Psoas muscle (tissue), 8 donors: ENCODE data around the gene VWA5B1. TPM values are rescaled to one million over a fixed set of nuclear protein-coding genes. Genes with fewer than 3 reads are reported as not detected.
A peak's percentile ranks its signal among the peaks of the same experiment; 100 is the strongest.

Experiments used
- ATAC-seq, 4 donors: fragments of 200-7000 bp; cut with Tn5 transposase; one replicate each; pipeline ENCODE4 v1.9.1; 2020; ENCODE audit warnings: moderate library complexity in 3 of 4, mild to moderate bottlenecking in 2 of 4
- DNase-seq, 2 donors: peaks; one replicate each; pipeline ENCODE4 v3.0.0-alpha.2; 2020
- H3K27ac ChIP-seq: fragments of 200-600 bp; one replicate; pipeline ENCODE4 v1.8.0; 2022
- H3K27me3 ChIP-seq, 3 donors: fragments of 200-600 bp in 1 of 3; one replicate each; pipeline versions ENCODE4 v1.6.1 to v1.8.0; 2013 to 2022; ENCODE audit warnings: low read length in 2 of 3, mild to moderate bottlenecking in 2 of 3, moderate library complexity in 1 of 3; ENCODE audit not compliant: insufficient read depth in 3 of 3
- H3K36me3 ChIP-seq, 2 donors: fragments of 200-600 bp in 1 of 2; one replicate each; pipeline versions ENCODE4 v1.6.1 to v1.8.0; 2013 to 2022; ENCODE audit warnings: low read depth in 1 of 2, mild to moderate bottlenecking in 1 of 2, moderate library complexity in 1 of 2; ENCODE audit not compliant: insufficient read depth in 1 of 2
- H3K4me1 ChIP-seq: fragments of 200-600 bp; one replicate; pipeline ENCODE4 v1.8.0; 2022
- H3K4me3 ChIP-seq: fragments of 200-600 bp; one replicate; pipeline ENCODE4 v1.8.0; 2022; ENCODE audit warnings: mild to moderate bottlenecking
- H3K9me3 ChIP-seq: fragments of 200-600 bp; one replicate; pipeline ENCODE4 v1.8.0; 2022
- WGBS, 3 donors: extraction: QIAGEN DNeasy Blood & Tissue Kit; methylation state at CpG; one replicate each; pipeline versions ENCODE4 v1.1.6 to v1.1.7; 2013; 5-methylcytosine and 5-hydroxymethylcytosine counted together
- intact Hi-C, 2 donors: fragments of 100-400 bp; cut with DNase I; formaldehyde crosslinking; loops; one replicate each; pipeline versions ENCODE4 v1.11.0 to v1.14.2; 2022
- polyA plus RNA-seq, 3 donors: library from polyadenylated mRNA; stranded (reverse); fragments of 200-250 nt; gene quantifications; one replicate each; pipeline ENCODE4 v1.2.3, GENCODE V29; 2013
- total RNA-seq, 4 donors: library from RNA; stranded (reverse); fragmentation: NEBNext Ultra II Directional in 2 of 4; extraction: Animal tissue kit (Norgen Biotek cat#: 25700) in 2 of 4; gene quantifications; one replicate each; pipeline versions ENCODE4 v1.2.1 to v1.2.4, GENCODE V29; 2021 to 2023
- TF ChIP-seq, protein P1 (sequence below): fragments of 200-600 bp; IDR thresholded peaks from one replicate; pipeline ENCODE4 v1.8.0; 2022; ENCODE audit warnings: antibody characterized with exemption
- donor health status: healthy with polysubstance abuse.
- donor health status: DM: no; HTN: no; CAD: no; lungs with moderate emphysema.
- donor health status: Bipolar disorder and iron deficiency.
- donor health status: healthy.
- donor health status: DM: yes; HTN: yes; CAD: no.
- donor health status: DM: no; HTN: no; CAD: no.
- donor health status: DM: no; HTN: no; CAD: no.
- donor health status: DM: yes; HTN: yes; CAD: no.

The VWA5B1 gene
- total and polyA plus RNA-seq, 7 donors, result under 0.01 to 0.17 (median 0.12) TPM; not detected in 4

DNA sequence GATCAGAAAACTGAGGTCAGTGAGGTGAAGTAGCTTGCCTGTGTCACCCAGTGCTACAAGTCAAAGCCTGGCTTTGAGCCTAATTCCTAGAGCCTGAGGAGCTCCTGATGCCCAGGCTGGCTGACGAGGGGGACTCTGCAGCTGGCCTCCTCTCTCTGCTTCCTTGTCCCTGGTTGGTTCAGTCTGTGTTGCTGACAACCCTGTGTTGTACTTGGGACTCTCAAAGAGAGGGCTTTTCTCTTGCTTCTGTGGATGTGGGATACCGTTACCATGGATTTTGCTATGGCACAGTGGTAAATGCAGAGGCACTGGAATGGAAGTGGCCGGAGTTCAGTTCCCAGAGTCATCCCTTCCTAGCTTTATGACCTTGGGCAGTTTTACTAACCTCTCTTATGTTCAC, 8.0 kb downstream of the VWA5B1 start:
- ATAC-seq, result no peak
- H3K36me3 ChIP-seq, result no peaks in the 10 kb centered on the region
- H3K4me3 ChIP-seq, result no peak overlapping the region
- DNase-seq, result no peak
- intact Hi-C loops, result no loop called here
- TF ChIP-seq, protein P1, sequence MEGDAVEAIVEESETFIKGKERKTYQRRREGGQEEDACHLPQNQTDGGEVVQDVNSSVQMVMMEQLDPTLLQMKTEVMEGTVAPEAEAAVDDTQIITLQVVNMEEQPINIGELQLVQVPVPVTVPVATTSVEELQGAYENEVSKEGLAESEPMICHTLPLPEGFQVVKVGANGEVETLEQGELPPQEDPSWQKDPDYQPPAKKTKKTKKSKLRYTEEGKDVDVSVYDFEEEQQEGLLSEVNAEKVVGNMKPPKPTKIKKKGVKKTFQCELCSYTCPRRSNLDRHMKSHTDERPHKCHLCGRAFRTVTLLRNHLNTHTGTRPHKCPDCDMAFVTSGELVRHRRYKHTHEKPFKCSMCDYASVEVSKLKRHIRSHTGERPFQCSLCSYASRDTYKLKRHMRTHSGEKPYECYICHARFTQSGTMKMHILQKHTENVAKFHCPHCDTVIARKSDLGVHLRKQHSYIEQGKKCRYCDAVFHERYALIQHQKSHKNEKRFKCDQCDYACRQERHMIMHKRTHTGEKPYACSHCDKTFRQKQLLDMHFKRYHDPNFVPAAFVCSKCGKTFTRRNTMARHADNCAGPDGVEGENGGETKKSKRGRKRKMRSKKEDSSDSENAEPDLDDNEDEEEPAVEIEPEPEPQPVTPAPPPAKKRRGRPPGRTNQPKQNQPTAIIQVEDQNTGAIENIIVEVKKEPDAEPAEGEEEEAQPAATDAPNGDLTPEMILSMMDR, result no peak
- no peak overlapping the region for H3K27ac ChIP-seq
- 76 to 83% (median 79%) methylated on average over 3 of the region's 3 CpGs for WGBS, 3 donors
- no peaks in the 10 kb centered on the region for H3K9me3 ChIP-seq
- H3K4me1 ChIP-seq, result no peaks in the 10 kb centered on the region
- H3K27me3 ChIP-seq, result no peaks in the 10 kb centered on the region

DNA sequence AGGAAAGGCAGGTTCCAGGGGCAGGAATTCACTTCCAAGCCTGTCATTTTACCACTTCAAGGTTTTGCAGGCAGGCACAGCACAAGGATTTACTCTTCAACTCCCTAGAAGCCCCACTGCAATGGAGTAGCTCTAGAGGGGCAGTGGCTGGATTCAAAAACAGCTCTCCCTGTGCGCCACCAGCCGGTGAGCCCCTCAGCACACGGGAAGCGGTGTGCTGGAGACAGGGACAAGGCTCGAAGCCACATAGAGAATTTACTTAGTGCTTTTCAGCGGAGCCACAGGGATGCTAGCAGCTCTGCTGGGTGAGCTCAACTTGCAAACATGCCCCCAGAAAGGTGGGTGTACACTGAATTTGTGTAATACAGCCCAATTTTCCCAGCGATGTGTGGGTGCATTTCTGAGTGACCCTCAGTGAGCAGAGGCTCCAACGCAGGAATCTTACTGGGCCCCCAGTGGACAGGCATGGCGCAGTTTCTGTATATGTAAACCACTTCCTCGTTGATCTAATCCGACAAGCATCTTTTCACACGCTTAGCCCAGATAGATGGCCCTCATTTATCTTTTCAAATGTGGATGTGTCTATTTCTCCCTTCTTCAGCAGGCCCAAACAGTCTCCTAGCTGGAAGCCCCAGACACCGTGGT, 10.9 kb downstream of the VWA5B1 start:
- intact Hi-C loops, result no loop called here
- Histone ChIP-seq H3K4me3 (no peak overlapping the region), H3K4me1 (no peaks in the 10 kb centered on the region), H3K27ac (no peak overlapping the region), H3K27me3 (no peaks in the 10 kb centered on the region), H3K36me3 (no peaks in the 10 kb centered on the region), H3K9me3 (no peaks in the 10 kb centered on the region)
- 73 to 79% (median 79%) methylated on average over 13 of the region's 13 CpGs for WGBS, 3 donors
- DNase-seq (no peak), ATAC-seq (no peak)
- TF ChIP-seq, protein P1, result no peak

DNA sequence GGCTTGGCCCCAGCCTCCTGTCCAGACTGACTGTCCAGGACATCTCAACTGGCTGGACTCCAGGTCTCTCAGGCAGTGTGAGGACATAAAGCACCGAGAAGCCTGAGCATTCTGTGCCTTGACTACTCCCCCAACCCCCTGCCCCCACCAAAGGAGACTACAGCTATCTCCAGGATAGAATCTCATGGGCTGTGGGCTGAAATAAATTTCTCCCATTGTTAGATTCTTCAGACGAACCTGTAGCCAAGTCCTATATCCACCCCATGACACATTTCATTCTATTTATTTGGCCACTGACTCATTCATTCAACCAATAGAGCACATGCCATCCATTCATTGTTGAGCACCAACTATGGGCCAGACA, 11.4 kb downstream of the VWA5B1 start:
- 17 to 29% (median 19%) methylated on average over 2 of the region's 2 CpGs for WGBS, 3 donors
- ATAC-seq (peak; percentile 67 to 90 (median 84)), DNase-seq (peak in 1 of 2 donors; percentile 62)
- Histone ChIP-seq H3K4me3 (no peak overlapping the region), H3K9me3 (no peaks in the 10 kb centered on the region), H3K4me1 (no peaks in the 10 kb centered on the region), H3K36me3 (no peaks in the 10 kb centered on the region), H3K27me3 (no peaks in the 10 kb centered on the region), H3K27ac (no peak overlapping the region)
- TF ChIP-seq, protein P1, result no peak
- intact Hi-C loops, result no loop called here

DNA sequence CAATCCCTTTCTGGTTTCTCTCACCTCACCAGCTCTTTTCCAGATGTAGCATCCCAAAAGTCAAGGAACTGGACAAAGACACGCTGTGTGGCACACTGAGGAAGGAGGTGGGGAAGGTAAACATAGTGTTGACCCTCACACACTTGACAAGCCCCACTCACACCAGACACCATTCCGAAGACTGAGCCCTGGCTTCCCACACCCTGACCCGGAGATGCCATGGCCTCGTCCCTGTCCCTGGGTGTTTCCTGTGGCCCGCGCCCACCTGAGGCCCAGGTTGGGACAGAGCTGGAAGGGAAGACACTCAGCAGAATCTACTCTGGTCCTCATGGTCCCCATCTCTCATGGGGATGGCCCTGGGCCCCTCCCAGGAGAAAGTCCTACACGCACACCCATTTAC, 16.4 kb downstream of the VWA5B1 start:
- WGBS, 3 donors, result 82 to 97% (median 96%) methylated on average over 7 of the region's 7 CpGs
- intact Hi-C loops, result no loop called here
- H3K9me3 ChIP-seq, result no peaks in the 10 kb centered on the region
- DNase-seq, result no peak
- H3K4me1 ChIP-seq, result no peaks in the 10 kb centered on the region
- H3K27me3 ChIP-seq, result no peaks in the 10 kb centered on the region
- no peak overlapping the region for H3K4me3 ChIP-seq
- H3K36me3 ChIP-seq, result no peaks in the 10 kb centered on the region
- TF ChIP-seq, protein P1, result no peak
- no peak for ATAC-seq
- H3K27ac ChIP-seq, result no peak overlapping the region

DNA sequence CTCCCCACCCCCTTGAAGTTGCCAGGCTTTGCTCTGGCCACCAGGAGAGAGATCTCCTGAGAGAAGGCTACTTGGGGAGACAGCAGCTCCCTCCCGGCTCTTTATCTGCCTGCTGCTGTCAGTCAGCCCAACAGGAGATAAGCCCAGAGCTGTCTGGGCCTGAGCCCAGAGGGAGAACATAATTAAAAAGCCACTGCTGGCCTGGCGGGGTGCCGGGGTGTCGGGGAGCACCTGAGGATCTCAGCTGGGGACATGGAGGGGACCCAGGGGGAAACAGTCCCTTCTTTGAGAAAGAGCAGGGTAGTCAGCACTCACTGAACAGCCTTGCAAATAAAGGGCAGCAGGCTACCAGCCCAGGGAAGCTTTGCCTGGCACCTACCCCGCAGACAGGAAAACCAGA, 17.9 kb downstream of the VWA5B1 start:
- Histone ChIP-seq H3K4me1 (no peaks in the 10 kb centered on the region), H3K27ac (no peak overlapping the region), H3K27me3 (no peaks in the 10 kb centered on the region), H3K9me3 (no peaks in the 10 kb centered on the region), H3K36me3 (no peaks in the 10 kb centered on the region), H3K4me3 (no peak overlapping the region)
- TF ChIP-seq, protein P1, result no peak
- DNase-seq (no peak), ATAC-seq (peak in 2 of 4 donors; percentile 39 to 64)
- intact Hi-C loops, result no loop called here
- 33 to 44% (median 39%) methylated on average over 5 of the region's 5 CpGs for WGBS, 3 donors
